GM12891 (cell line): ENCODE data around the gene GOLGA8B.
A peak's percentile ranks its signal among the peaks of the same experiment; 100 is the strongest.
"Not testable (repeated sequence)": the region's sequence is repeated elsewhere in the genome, so short reads cannot be mapped to it uniquely, and the experiment has no call there.

Experiments used
- DNase-seq: peaks from one replicate; pipeline ENCODE4 v3.0.0; 2011; ENCODE audit warnings: low spot score; ENCODE audit not compliant: insufficient read length
- FAIRE-seq: peaks from 2 replicates; lab custom pipeline; 2011; peaks lifted over from hg19 to GRCh38; lab: Jason Lieb, UNC
- PAX5 ChIP-seq: IDR thresholded peaks from 2 replicates; pipeline ENCODE4 v1.6.1; 2011; ENCODE audit warnings: low read length, moderate library complexity, mild to moderate bottlenecking; ENCODE audit not compliant: insufficient read depth, severe bottlenecking
- POLR2A ChIP-seq: IDR thresholded peaks from 2 replicates; pipeline ENCODE4 v1.6.1; 2011; ENCODE audit warnings: low read depth, low read length, control low read depth
- POLR2AphosphoS5 ChIP-seq: IDR thresholded peaks from 2 replicates; pipeline ENCODE4 v1.6.1; 2011; ENCODE audit warnings: low read depth, low read length, control low read depth
- POU2F2 ChIP-seq: IDR thresholded peaks from 2 replicates; pipeline ENCODE4 v1.6.1; 2011; ENCODE audit warnings: low read depth, mild to moderate bottlenecking, control low read depth, low read length, moderate library complexity
- SPI1 ChIP-seq: IDR thresholded peaks from 2 replicates; pipeline ENCODE4 v1.6.1; 2011; ENCODE audit warnings: low read depth, low read length, control low read depth
- TAF1 ChIP-seq: IDR thresholded peaks from 2 replicates; pipeline ENCODE4 v1.6.1; 2011; ENCODE audit warnings: low read depth, low read length, control low read depth

Gene GOLGA8B

DNA sequence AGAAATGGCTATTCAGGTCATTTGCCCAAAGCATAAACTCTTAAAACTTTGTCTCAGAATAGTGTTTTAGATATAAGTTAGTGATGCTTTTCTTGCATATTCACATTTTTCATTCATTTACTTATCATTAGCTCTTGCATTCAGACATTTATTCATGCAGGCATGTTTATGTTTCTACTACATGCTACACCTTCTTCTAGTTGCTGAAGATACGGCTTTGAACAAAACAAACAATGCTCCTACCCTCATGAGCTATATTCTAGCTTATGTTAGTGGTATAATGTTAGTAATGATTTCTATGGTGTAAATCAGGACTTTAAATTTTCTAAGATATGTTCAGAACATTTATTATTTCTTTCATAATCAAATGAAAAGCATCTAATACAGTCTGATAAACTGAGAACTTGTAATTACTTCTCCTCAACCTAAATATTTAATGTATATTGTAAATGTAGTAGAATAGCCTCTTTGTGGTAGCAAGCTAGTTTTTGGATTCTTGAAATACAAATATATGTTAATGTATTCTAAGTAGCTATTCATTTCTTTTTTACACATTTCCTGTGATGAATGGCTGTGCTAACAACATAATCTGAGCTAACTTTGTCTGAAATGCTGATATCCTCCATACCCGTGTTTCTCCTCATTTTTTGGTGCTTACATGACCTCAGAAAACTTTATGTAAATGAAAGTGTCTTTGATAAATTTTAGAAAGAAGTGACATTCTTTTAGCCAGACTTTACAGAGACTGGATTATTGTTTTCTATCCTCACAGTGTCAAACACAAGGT lies 15.5 kb upstream of the GOLGA8B start:
- DNase-seq: no peak
- no peak for FAIRE-seq
- no peak for TF ChIP-seq PAX5
- no peak for TF ChIP-seq POU2F2
- TF ChIP-seq SPI1: no peak
- no peak for TF ChIP-seq POLR2A
- no peak for TF ChIP-seq POLR2AphosphoS5
- no peak for TF ChIP-seq TAF1

DNA sequence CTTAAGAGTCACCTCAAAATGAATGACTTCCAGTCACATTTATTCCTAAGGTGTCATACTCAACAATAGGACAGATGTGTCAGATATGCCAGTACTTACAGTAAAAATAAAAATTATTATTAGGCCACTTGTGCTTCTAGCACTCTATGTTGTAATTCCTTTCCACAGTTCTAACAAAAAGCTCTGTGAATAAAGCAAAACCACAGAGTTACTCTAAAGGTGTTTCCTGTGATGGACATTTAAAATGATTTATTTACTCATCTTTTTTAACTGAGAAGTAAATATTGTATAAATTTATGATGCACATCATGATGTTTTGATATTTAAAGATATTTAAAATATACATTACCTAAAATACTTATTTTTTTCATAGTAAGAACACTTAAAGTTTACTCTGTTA lies 13.9 kb upstream of the GOLGA8B start:
- no peak for DNase-seq
- no peak for FAIRE-seq
- TF ChIP-seq POLR2A: no peak
- no peak for TF ChIP-seq TAF1
- no peak for TF ChIP-seq POLR2AphosphoS5
- no peak for TF ChIP-seq POU2F2
- no peak for TF ChIP-seq PAX5
- no peak for TF ChIP-seq SPI1

DNA sequence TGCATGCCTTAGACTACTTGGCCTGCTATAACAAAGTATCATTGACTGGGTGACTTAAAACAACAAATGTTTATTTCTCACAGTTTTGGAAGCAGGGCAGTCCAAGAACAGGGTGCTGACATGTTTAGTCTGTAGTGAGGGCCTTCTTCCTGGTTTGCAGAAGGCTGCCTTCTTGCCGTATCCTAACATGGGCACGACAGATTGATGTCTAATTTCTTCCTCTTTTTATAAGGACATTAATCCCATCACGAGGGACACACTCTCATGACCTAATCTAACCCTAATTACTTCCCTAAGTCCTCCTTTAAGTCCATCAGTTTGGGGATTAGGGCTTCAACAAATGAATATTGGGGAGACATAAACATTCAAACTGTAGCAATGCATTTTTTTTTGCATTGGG lies 10.9 kb upstream of the GOLGA8B start:
- FAIRE-seq (no peak), DNase-seq (no peak)
- TF ChIP-seq PAX5 (no peak), POU2F2 (no peak), POLR2A (no peak), POLR2AphosphoS5 (no peak), SPI1 (no peak), TAF1 (no peak)

DNA sequence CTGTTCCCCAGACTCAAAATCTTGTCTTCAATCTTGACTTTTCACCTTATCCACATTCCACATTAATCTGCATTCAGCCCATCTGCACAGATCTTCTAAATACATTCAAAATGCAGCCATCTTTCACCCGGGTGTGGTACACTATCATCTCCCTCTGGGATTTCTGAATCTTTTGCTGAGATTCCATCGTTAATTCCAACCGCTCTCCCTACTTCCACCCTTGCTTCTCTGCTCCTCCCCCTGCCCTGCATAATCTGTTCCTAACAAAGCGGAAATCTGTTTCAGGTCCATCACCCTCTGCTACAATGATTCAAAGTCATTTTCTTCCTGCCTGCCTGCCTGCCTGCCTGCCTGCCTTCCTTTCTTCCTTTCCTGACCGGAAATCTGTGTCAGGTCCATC lies 7.9 kb upstream of the GOLGA8B start:
- FAIRE-seq: no peak
- DNase-seq: no peak
- no peak for TF ChIP-seq PAX5
- TF ChIP-seq POLR2A: no peak
- no peak for TF ChIP-seq POU2F2
- no peak for TF ChIP-seq SPI1
- TF ChIP-seq POLR2AphosphoS5: no peak
- no peak for TF ChIP-seq TAF1

DNA sequence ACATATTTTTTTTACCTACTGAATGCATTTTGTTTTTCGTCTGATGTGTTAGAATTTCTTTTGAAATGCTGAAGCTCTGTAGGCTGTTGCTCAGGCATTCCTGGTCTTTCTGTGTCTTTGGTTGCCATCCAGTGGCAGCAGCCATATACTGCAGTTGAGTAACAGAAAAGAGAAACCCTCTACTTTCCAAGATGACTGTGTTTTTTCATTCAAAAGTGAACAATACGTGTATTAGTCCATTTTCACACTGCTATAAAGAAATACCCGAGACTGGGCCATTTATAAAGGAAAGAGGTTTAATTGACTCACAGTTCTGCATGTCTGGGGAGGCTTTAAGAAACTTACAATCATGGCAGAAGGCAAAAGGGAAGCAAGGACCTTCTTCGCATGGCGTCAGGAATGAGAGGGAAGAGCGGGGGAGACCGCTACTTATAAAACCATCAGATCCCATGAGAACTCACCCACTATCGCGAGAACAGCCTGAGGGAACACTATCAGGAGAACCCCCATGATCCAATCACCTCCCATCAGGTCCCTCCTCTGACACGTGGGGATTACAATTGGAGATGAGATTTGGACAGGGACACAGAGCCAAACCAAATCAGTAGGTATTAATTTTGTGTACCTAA lies 4.7 kb upstream of the GOLGA8B start:
- DNase-seq: no peak
- FAIRE-seq: peak; percentile 85

DNA sequence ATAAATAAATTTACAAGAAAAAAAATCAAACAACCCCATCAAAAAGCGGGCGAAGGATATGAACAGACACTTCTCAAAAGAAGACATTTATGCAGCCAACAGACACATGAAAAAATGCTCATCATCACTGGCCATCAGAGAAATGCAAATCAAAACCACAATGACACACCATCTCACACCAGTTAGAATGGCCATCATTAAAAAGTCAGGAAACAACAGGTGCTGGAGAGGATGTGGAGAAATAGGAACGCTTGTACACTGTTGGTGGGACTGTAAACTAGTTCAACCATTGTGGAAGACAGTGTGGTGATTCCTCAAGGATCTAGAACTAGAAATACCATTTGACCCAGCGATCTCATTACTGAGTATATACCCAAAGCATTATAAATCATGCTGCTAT lies 2.5 kb upstream of the GOLGA8B start:
- DNase-seq, FAIRE-seq: not testable (repeated sequence)

More for the DNA sequence above, 4.7 kb upstream of the GOLGA8B start:
- TF ChIP-seq POLR2AphosphoS5 (0 out of 2 replicates have a peak, but pooled peaks have one; percentile 38), SPI1 (no peak), POLR2A (peak; percentile 43; the same call in 1 of the 2 replicates), POU2F2 (no peak), TAF1 (peak; percentile 26; the same call in 1 of the 2 replicates), PAX5 (no peak)

DNA sequence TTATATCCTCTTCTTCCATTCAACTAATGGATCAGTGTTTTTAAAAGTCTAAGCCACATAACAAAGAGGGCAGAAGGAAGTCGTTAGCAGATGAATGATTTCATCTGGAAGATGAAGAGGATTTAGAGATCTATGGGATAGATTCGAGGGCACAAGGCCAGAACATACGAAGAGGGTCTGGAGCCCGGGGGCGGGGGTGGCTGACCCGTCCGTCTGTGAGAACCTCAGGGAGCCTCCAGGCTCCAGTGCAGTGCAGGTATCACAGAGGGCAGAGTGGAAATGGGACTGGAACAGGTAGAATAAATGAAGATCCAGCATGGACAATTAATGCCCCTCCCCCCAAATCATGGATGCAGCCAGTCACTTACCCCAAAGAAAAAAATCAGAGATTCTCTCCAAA lies 1.5 kb upstream of the GOLGA8B start:
- TF ChIP-seq POLR2A (no peak), TAF1 (no peak), SPI1 (no peak), POLR2AphosphoS5 (no peak)
- DNase-seq: no peak
- no peak for FAIRE-seq

DNA sequence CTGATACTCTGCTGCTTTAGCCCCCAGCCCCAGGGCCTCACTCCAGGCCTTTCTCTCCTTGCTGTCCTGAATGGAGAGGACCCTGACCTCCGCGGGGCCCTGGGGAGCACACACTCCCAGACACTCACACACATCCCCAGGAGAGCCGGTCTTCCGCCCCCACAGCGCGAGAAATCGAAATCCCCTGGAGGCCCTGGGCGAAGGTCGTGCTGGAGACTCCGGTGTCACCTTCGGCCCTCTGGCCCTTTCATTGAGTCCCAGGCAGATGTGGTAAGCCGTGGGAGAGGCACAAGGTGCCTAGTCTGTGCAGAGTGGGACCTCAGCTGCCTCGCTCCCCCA lies 848 bp upstream of the GOLGA8B start:
- TF ChIP-seq SPI1 (no peak), POLR2AphosphoS5 (no peak; the same call in 1 of the 2 replicates), PAX5 (no peak)
- DNase-seq: no peak
- FAIRE-seq: no peak

DNA sequence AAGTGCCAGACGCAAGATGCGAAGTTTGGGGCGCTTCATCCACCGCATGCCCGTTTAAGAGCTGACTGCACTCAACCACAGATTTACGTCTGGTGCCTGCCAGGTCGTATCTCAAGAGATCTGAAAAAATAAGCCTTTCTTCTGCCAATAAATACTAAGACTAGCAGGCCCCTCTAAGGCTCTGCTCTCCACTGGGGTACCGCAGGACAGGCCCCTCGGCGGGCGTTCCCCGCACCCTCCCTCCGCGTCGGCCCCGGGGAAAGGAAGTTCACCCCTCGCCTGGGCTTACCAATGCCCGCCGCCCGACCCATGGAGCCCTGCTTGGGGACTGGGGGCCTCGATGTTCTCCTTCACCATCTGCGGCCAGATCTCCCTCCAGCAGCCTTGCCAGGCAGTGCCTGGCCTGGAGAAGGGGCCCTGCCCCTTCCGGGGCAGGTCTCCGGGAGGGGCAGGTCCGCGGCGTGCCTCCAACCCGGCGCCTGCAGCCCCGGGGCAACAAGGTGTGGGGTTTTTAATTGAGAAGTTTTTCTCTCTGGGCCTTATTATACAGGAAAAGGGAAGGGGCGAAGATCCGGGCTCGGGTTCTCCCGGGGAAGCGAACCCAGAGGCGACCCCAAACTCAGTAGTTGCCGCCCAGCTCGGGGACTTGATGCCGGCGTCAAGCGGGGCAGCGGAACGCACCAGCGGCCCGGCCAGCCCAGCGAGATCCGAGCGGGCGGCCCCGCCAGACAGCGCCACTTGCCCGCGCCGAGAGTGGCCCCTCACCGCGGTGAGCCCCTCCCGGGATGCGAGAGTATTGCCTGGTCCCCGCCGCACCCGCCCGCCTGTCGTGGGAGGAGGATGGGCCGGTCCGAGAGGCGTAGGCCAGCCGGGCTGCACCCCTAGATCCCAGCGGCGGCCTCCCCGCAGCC lies 735 bp downstream of the GOLGA8B start:
- TF ChIP-seq POU2F2 (no peak), POLR2A (no peak), SPI1 (no peak), PAX5 (no peak), POLR2AphosphoS5 (no peak), TAF1 (no peak)
- DNase-seq (peak; percentile 52), FAIRE-seq (peak; percentile 91)

DNA sequence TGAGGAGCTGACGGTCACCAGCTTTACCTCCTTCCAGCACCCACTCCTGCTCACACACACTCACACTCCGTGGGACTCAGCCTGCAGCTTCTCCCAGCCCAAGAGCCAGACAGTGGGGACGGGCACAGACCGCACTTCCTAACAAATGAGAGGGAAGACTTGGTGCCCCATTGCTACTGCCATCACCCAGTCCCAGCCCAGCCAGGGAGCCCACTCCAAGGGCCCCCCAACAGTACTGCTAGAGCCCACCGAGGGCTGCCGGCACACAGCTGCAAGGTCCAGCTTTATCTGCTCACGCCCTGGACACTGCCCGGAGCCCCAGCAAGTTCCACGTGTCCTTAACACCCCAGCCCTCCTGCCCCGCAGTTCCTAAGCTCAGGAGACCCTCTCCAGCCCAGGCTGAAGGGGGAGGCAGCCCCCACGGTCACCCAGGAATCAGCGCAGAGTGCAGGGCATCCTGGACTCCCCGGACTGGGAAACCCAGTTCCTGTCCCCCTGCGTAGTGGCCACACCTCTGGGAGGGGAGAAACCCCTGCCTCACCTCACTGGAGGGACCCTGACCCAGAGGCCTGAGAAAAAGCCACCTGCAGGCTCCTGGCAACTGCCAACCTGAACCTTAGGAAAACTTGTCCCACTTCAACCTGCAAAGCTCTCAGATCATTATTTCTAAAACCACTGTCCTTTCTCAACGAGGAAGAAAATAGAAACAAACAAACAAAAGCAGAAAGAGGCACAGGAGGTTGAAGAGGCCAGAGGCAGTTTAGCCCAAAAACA lies 1.6 kb downstream of the GOLGA8B start:
- not testable (repeated sequence) for FAIRE-seq, DNase-seq
